Raji (cell line): Measurements from ENCODE around the gene CCDC177.

ENCODE experiments used
- POLR2A ChIP-seq: IDR thresholded peaks from 2 replicates; pipeline ENCODE4 v1.6.1; 2011; ENCODE audit warnings: low read depth, low read length, control low read depth; ENCODE audit not compliant: insufficient read depth

CCDC177 gene

DNA sequence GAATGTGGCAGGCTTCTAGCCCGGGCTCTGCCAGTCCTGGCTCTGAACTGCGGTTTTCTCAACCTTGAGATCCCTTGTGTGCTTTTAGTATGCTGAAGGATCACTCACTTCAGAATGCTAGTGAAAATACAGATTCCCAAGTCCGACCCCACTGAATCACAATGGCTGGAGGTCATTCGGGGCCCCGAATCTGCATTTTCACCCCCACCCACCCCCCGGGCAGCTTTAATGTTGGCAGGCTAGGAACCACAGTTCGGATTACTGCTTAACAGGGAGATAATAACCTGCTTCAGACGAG is 36.2 kb upstream of the CCDC177 start:
- no peak for TF ChIP-seq POLR2A

- no peak for TF ChIP-seq POLR2A
Observed at GRCh38 chr14:69610020-69610873, 35.6 kb upstream of the CCDC177 start.

DNA sequence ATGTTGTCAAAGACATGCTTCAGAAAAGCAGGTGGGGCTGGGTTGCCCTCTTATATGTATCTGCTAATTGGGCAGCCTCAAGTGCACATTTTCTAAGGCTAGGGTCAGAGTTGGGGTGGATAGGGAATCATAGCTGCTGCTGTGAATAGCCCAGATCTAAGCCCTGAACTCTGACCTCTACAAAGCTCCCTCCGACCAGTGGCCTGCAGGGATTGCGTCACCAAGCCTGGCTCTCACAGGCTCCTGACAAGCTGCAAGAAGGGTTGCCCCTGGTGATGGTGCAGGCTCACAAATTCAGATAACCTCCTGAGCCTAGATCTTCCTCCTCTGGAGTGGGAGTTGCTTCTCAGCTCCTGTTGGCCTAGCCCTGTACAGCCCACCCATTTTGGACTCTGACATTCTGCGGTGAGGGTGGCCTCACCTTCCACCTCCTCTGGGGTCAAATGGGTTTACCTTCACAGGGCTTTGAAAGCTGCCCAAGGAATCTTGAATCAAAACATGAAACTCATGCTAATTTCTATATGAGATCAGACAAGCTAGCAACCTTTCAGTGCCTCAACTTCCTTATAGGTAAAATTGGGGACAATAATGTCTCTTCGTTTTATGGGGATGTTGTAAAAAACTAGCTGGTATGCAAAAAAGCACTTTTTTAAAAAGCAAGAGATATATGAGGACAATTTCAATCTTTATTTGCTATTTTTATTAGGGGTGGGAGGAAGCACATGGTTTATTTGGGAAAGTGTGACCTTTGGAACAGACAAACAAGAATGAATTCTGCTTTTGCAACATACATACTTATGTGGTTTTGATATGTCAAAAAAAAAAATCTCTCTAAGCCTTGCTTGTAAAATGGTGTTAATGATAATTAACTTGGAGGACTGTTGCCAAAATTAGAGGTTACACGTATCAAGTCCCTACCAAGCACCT is 31.9 kb upstream of the CCDC177 start:
- TF ChIP-seq POLR2A: no peak

DNA sequence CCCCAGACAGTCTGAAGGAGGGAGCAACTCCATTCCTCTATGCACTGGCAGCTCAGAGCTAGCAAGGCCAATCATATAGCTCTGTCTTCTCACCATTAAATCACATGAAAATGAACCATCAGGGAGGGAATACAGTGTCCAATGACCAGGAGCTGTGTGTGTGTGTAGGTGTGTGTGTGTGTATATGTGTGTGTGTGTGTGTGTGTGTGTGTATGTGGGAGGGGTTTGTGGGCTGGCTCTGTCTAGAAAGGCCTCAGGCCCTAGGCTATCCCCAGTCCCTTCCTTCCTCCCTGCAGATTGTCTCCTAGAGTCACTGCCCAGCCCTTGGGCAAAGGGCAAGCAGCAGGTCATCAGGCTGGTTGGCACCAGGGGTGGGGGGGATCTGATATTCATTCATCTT is 31.1 kb upstream of the CCDC177 start:
- TF ChIP-seq POLR2A: no peak

DNA sequence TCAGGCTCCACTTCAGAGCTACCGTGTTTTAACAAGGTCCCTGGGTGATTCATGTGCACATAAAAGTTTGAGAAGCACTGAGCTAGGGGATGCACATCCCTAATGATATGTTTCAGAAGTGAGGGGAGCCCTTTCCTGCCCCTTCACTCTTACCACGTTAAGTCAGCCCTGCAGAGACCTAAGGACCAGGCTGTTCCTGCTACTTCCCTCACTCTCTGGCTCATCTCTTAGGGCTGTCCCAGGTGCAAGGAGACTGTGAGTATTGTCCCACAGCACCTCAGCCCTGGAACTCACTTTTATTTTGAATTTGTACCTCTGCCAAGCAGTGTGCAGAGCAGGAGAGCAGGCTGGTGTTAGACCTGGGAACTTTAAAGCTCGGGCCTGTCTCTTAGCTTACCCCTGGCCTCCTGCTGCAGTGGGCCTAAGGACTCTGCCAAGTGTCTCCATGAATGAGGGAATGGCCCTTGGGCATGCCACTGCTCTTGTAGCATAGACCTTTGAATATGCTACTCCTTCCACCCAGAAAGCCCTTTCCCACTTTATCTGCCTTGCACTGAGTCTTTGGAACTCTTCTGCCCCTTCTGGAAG is 25.7 kb upstream of the CCDC177 start:
- TF ChIP-seq POLR2A: no peak

DNA sequence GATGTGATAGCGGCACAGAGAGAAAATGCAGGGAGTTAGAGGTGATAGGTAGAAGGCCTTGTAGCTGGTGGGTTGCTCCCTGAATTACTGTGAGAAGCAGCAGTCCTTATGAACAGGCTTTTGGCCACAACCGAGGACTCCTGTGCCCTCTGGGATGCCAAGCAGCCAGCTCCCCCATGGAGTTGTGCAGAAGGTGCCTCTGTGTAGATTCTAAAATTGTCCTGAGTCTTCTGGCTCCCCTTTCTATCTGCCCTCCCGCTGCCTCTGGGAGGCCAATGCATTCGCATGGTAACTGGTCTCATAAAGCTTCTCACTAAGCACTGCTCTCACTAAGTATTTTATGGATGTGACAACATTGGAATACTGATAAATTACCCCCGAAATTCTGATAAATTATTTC is 20.7 kb upstream of the CCDC177 start:
- no peak for TF ChIP-seq POLR2A

- TF ChIP-seq POLR2A: no peak
Observed at GRCh38 chr14:69594846-69595245, 20.2 kb upstream of the CCDC177 start.

GRCh38 chr14:69593018-69593677 is 18.5 kb upstream of the CCDC177 start:
- TF ChIP-seq POLR2A: no peak

DNA sequence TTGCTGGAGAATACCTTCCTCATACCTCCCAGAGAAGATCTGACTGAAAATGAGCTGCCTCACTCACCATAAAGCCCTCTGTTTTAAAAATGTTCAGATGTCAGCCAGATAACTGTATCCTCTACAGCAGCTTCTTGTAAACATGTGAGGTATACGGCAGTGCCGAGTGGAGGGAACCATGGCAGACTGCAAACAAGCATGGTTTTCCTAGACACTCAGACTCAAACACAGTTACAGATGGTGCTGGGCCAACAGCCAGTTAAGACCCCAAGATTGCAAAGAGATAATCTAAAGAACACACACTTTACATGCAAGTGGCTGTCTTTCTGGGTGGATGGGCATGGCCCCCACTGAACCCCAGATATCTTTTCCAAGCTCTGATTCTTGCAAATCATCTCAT is 16.6 kb upstream of the CCDC177 start:
- no peak for TF ChIP-seq POLR2A

- no peak for TF ChIP-seq POLR2A
Observed at GRCh38 chr14:69587389-69587788, 12.7 kb upstream of the CCDC177 start.

DNA sequence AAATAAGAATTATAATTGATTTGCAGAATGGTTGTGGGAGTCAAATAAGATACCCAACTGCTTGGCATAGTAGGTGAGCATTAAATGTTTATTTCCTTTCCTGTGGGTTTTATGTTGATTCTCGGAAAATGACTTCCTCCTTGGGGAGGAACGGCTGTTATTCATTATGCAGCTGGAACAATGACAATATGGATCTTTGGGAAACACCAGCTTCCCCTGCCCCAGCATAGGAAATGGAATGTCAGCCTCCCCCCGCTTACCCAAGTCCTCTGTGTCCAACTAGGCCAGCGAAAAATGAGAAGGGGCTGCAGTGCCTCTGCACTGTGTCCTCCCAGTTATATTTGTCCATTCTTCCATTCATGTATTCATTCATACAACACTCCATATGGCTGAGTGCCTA is 11.7 kb upstream of the CCDC177 start:
- TF ChIP-seq POLR2A: no peak

GRCh38 chr14:69584389-69584788 is 9.7 kb upstream of the CCDC177 start:
- TF ChIP-seq POLR2A: no peak

DNA sequence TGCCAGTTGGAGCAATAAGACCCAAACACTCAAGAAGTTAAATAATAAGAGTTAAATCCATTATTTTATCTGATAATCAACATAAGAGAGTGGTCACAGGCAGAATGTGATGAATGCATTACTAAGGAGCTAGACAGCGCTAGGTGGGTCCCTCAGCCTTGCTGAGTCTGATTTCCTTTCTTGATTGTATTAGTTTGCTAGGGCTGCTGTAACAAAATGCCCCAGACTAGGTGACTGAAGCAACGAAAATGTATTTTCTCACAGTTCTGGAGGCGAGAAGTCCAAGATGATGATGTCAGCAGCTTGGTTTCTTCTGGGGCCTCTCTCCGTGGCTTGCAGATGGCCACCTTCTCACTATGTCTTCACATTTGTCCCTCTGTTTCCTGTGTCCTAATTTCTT is 8.2 kb upstream of the CCDC177 start:
- TF ChIP-seq POLR2A: no peak

- TF ChIP-seq POLR2A: no peak
Observed at GRCh38 chr14:69582212-69582611, 7.5 kb upstream of the CCDC177 start.

DNA sequence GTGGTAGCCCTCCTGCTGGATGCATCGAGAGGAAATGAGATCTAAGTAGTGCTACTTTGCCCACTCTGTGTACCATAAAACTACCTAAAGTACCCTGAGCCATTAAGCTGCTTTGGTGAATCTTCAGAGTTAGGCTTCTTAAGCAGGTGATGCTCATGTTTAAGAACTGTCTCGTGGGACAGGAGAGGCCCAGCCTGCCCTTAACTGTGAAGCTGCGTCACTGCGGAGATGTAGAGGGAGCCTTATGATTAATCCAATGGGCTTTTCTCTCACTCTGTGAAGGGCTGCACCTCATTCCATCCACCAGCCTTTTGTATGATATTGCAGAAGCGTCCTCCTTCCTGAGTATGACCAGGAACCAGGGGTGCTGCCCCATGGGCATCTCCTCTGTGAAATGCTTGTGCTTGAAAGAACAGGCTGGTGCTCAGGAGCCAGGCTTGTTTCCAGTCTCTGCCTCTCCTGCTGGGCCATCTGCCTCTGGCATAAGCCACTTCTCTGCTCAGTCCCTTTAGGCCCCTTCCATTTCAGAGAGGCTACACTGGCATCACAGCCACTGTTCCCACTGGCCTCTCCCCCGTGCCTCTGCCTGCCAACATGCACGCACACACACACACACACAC is 6.8 kb upstream of the CCDC177 start:
- no peak for TF ChIP-seq POLR2A
